Gastroesophageal sphincter (tissue), 3 donors: ENCODE results near the gene FAM83D.

ENCODE experiments used
- EP300 ChIP-seq: sonication (generic); formaldehyde crosslinking; IDR thresholded peaks from one replicate; pipeline ENCODE4 v1.6.1; 2017; ENCODE audit warnings: antibody characterized with exemption, mild to moderate bottlenecking
- POLR2A ChIP-seq, 2 donors: fragments of 450-650 bp; IDR thresholded peaks; one replicate each; pipeline ENCODE4 v1.6.1; 2017; ENCODE audit warnings: antibody characterized with exemption in 2 of 2, mild to moderate bottlenecking in 2 of 2, moderate library complexity in 1 of 2
- POLR2AphosphoS5 ChIP-seq: sonication (generic); formaldehyde crosslinking; IDR thresholded peaks from one replicate; pipeline ENCODE4 v1.6.1; 2017; ENCODE audit warnings: antibody characterized with exemption
- TF ChIP-seq, protein P1 (sequence below), 4 experiments: fragments of 200-600 bp in 2 of 4; fragments of 450-650 bp in 2 of 4; sonication (generic) in 1 of 4; IDR thresholded peaks; one replicate each; pipeline ENCODE4 v1.5.1; 2017 to 2019; ENCODE audit warnings: antibody characterized with exemption in 4 of 4, mild to moderate bottlenecking in 2 of 4, moderate library complexity in 2 of 4

DNA sequence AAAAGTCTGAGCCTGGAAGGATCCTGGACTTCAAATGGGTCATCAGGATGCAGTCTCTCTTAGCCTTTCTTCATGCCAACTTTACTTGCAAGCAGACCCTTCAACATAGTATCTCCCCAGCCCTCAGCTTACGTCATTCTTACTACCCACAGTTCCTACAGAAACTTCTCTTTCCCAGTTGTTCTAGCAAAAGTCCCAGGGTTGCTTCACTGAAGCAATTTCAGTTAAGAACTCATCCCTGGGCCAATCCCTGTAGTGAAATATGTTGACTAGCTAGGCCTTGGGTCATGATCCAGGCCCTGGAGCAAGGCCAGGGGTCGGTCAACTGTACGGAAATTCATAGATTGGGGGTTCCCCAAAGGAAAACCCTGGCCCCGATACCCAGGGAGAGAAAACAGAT, 8.6 kb upstream of the FAM83D start:
- TF ChIP-seq POLR2A (IDR thresholded peaks at IDR 0.05) (no peak), POLR2AphosphoS5 (no peak), EP300 (no peak)
- TF ChIP-seq, protein P1, sequence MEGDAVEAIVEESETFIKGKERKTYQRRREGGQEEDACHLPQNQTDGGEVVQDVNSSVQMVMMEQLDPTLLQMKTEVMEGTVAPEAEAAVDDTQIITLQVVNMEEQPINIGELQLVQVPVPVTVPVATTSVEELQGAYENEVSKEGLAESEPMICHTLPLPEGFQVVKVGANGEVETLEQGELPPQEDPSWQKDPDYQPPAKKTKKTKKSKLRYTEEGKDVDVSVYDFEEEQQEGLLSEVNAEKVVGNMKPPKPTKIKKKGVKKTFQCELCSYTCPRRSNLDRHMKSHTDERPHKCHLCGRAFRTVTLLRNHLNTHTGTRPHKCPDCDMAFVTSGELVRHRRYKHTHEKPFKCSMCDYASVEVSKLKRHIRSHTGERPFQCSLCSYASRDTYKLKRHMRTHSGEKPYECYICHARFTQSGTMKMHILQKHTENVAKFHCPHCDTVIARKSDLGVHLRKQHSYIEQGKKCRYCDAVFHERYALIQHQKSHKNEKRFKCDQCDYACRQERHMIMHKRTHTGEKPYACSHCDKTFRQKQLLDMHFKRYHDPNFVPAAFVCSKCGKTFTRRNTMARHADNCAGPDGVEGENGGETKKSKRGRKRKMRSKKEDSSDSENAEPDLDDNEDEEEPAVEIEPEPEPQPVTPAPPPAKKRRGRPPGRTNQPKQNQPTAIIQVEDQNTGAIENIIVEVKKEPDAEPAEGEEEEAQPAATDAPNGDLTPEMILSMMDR (IDR thresholded peaks at IDR 0.05) = no peak
